ENCODE measurements around the gene KHNYN. TPM values are rescaled to one million over a fixed set of nuclear protein-coding genes. Genes with fewer than 3 reads are reported as not detected.
"Not testable (repeated sequence)": the region's sequence is repeated elsewhere in the genome, so short reads cannot be mapped to it uniquely, and the experiment has no call there.

The KHNYN gene
- total RNA-seq, 2 experiments from 2014 or later: 104 to 105 TPM

DNA sequence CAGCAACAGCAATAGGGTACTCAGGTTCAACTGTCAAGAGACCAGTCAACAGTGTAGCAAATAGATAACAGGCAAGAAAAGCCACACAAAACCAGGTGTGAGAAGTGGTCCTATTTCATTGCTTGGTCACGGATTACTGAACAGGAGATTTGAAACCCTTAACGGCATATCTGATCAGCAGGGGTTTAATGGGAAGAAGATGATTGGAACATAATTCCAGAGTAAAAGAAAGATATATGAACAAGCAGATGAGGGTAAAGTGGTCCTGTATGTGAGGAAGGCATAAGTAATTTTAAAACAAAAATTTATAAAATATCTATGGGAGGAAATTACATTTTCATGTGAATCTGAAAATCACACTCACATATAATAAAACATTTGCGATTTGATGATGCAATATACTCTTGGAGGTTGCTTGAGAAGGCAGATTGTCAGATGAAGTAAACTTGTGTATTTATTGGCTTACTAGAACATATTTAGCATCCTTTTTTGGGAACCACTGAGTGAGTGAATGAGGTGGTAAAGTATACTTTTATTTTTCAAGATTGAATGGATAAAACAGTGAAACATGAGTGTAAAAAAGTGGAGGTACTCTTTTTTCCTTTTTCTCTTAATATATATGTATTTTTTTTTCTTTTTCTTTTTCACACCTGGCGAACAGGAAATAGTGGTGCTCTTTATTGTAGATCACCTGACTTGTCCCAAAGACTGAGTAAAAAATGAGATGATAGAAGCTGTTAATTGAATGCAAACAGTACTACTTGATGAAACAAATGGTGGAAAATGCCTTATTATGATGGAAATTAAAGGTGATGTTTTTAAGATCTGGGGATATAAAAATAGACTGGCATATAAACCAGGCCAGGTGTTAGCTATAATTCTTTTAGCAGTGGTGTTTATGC lies 34.4 kb downstream of the KHNYN start:
- DNase-seq: no peak
- peak overlapping the region; percentile 63 for H3K27ac Mint-ChIP-seq
- no peak for ATAC-seq (ENCODE audit: low read depth)
- peak overlapping the region; percentile 54 for H3K4me3 Mint-ChIP-seq
- peaks cover 7% of the 10 kb centered on the region for H3K9me3 Mint-ChIP-seq
- peaks cover 20% of the 10 kb centered on the region for H3K4me1 Mint-ChIP-seq
- POLR2A ChIA-PET: interaction anchor here (1.3 kb wide), 1 partner anchor 21 kb away, joined by 4 read pairs; the partner anchor contains the start of gene SDR39U1
- no peaks in the 10 kb centered on the region for H3K27me3 Mint-ChIP-seq
- peaks cover 40% of the 10 kb centered on the region for H3K36me3 Mint-ChIP-seq

GRCh38 chr14:24465368-24465767 lies 35.6 kb downstream of the KHNYN start:
- POLR2A ChIA-PET: interaction anchor here (0.7 to 0.8 kb wide), 2 partner anchors 24 to 47 kb away, joined by 3 read pairs; no protein-coding TSS in a partner anchor
- Mint-ChIP-seq H3K27me3 (no peaks in the 10 kb centered on the region), H3K36me3 (peaks cover 39% of the 10 kb centered on the region), H3K9me3 (peaks cover 7% of the 10 kb centered on the region), H3K4me1 (peaks cover 20% of the 10 kb centered on the region), H3K4me3 (peak overlapping the region; percentile 26), H3K27ac (peak overlapping the region; percentile 39)
- ATAC-seq (ENCODE audit: low read depth): peak; percentile 67
- DNase-seq: no peak

- peaks cover 8% of the 10 kb centered on the region for H3K9me3 Mint-ChIP-seq
- POLR2A ChIA-PET: interaction anchor here (0.7 to 0.8 kb wide), 2 partner anchors 24 to 47 kb away, joined by 3 read pairs; no protein-coding TSS in a partner anchor
- no peak for ATAC-seq (ENCODE audit: low read depth)
- H3K4me3 Mint-ChIP-seq: no peak overlapping the region
- H3K27me3 Mint-ChIP-seq: no peaks in the 10 kb centered on the region
- H3K4me1 Mint-ChIP-seq: peaks cover 20% of the 10 kb centered on the region
- DNase-seq: no peak
- no peak overlapping the region for H3K27ac Mint-ChIP-seq
- peaks cover 38% of the 10 kb centered on the region for H3K36me3 Mint-ChIP-seq
Measured at GRCh38 chr14:24465805-24466204, 36.1 kb downstream of the KHNYN start.

DNA sequence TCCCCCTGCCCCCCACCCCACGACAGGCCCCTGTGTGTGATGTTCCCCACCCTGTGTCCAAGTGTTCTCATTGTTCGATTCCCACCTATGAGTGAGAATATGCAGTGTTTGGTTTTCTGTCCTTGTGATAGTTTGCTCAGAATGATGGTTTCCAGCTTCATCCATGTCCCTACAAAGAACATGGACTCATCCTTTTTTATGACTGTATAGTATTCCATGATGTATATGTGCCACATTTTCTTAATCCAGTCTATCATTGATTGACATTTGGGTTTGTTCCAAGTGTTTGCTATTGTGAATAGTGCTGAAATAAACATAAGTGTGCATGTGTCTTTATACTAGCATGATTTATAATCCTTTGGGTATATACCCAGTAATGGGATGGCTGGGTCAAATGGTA lies 40.7 kb downstream of the KHNYN start:
- H3K27ac Mint-ChIP-seq; DNase-seq; H3K4me1 Mint-ChIP-seq; ATAC-seq (ENCODE audit: low read depth); H3K27me3 Mint-ChIP-seq; H3K4me3 Mint-ChIP-seq; POLR2A ChIA-PET; H3K9me3 Mint-ChIP-seq: not testable (repeated sequence)
- peaks cover 26% of the 10 kb centered on the region for H3K36me3 Mint-ChIP-seq

DNA sequence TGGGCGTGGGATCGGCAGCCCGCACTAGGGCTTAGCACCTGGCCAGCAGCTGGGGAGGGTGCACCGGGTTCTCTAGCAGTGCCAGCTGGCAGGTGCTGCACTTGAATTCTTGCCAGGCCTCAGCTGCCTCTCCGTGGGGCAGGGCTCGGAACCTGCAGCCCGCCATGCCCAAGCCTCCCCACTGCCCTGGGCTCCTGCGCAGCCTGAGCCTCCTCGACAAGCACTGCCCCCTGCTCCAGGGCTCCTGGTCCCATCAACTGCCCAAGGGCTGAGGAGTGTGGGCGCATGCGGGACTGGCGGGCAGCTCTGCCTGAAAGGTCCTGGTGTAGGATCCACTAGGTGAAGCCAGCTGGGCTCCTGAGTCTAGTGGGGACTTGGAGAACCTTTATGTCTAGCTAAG lies 43.5 kb downstream of the KHNYN start:
- peaks cover 9% of the 10 kb centered on the region for H3K9me3 Mint-ChIP-seq
- no peak overlapping the region for H3K4me3 Mint-ChIP-seq
- H3K27me3 Mint-ChIP-seq: no peaks in the 10 kb centered on the region
- H3K4me1 Mint-ChIP-seq: peaks cover 8% of the 10 kb centered on the region
- peaks cover 17% of the 10 kb centered on the region for H3K36me3 Mint-ChIP-seq
- POLR2A ChIA-PET: no interaction called here
- DNase-seq (no peak), ATAC-seq (ENCODE audit: low read depth) (no peak)
- no peak overlapping the region for H3K27ac Mint-ChIP-seq

DNA sequence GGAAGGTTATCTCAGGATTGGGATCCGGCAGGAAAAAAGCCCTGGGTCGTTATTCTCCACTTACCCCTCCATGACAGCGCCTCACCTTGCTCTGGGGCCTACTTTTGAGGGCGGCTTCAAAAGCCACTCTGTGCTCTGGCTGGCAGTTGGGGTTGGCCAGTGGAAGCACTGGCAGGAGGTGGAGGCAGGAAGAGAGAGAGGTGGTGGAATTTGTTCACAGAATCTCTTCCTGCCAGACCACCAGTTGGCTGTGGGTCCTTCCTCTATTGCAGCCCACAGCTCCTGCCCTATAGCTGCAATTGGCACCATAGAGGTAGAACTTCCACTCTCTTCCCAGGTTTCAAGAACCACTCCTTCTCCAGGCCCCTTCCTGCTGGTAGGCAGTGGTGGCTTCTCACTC lies 45.5 kb downstream of the KHNYN start:
- H3K9me3 Mint-ChIP-seq: peaks cover 11% of the 10 kb centered on the region
- H3K27me3 Mint-ChIP-seq: no peaks in the 10 kb centered on the region
- H3K27ac Mint-ChIP-seq: no peak overlapping the region
- peaks cover 23% of the 10 kb centered on the region for H3K36me3 Mint-ChIP-seq
- ATAC-seq (ENCODE audit: low read depth) (no peak), DNase-seq (no peak)
- H3K4me1 Mint-ChIP-seq: peaks cover 8% of the 10 kb centered on the region
- H3K4me3 Mint-ChIP-seq: no peak overlapping the region
- POLR2A ChIA-PET: interaction anchor here (1.1 kb wide), 1 partner anchor 199 kb away, joined by 3 read pairs; no protein-coding TSS in a partner anchor

DNA sequence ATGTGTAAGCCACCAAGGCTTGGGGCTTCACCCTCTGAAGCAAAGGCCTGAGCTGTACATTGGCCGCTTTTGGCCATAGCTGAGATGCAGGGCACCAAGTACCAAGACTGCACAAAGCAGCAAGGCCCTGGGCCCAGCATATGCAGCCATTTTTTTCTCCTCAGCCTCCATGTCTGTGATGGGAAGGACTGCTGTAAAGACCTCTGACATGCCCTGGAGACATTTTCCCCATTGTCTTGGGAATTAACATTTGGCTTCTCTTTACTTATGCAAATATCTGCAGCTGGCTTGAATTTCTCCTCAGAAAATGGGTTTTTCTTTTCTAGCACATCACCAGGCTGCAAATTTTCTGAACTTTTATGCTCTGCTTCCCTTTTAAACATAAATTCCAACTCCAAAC lies 50.2 kb downstream of the KHNYN start:
- ATAC-seq (ENCODE audit: low read depth); H3K27me3 Mint-ChIP-seq; H3K27ac Mint-ChIP-seq; H3K4me3 Mint-ChIP-seq; H3K9me3 Mint-ChIP-seq; DNase-seq; POLR2A ChIA-PET: not testable (repeated sequence)
- Mint-ChIP-seq H3K4me1 (peaks cover 34% of the 10 kb centered on the region), H3K36me3 (peaks cover 11% of the 10 kb centered on the region)

- Mint-ChIP-seq H3K4me1 (peaks cover 30% of the 10 kb centered on the region), H3K36me3 (peaks cover 11% of the 10 kb centered on the region), H3K27ac (peak overlapping the region; percentile 87), H3K4me3 (peak overlapping the region; percentile 79), H3K9me3 (peaks cover 6% of the 10 kb centered on the region), H3K27me3 (no peaks in the 10 kb centered on the region)
- POLR2A ChIA-PET: interaction anchor here (1.1 to 1.5 kb wide), 4 partner anchors 39 to 211 kb away, joined by 3 to 4 read pairs (median 4); partner anchors contain the start of genes GZMB and SDR39U1
- DNase-seq (peak; percentile 71), ATAC-seq (ENCODE audit: low read depth) (peak; percentile 71)
Measured at GRCh38 chr14:24481622-24482324, 52.0 kb downstream of the KHNYN start.

DNA sequence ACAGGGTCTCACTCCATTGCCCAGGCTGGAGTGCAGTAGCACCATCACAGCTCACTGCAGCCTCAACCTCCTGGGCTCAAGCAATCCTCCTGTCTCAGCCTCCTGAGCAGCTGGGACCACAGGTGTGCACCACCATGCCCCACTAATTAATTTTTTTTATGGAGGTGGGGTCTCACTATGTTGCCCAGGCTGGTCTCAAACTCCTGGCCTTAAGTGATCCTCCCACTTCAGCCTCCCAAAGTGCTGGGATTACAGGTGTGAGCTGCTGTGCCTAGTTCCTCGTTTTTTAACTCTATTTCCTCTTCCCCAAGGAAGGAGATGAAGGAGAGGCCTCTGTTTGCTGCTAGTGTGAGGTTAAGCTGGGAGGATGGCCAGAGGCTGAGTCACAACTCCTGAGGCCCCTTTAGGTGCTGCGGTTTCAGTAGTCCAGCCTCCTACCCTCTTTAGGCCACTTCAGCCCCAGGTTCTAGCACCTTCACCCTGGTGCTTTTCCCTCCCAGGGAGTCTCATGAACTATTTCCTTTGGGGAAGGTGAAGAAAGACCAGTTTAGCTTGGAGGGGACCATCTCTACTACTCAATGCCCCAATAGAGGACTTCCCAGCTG lies 53.0 kb downstream of the KHNYN start:
- Mint-ChIP-seq H3K4me1 (peaks cover 30% of the 10 kb centered on the region), H3K27ac (peak overlapping the region; percentile 76), H3K36me3 (peaks cover 11% of the 10 kb centered on the region)
- not testable (repeated sequence) for H3K27me3 Mint-ChIP-seq; H3K9me3 Mint-ChIP-seq; H3K4me3 Mint-ChIP-seq; DNase-seq; ATAC-seq (ENCODE audit: low read depth)
- POLR2A ChIA-PET: interaction anchor here (0.6 to 2.1 kb wide), 5 partner anchors 27 to 151 kb away, joined by 4 to 10 read pairs (median 5); partner anchors contain the start of genes GZMB, GZMH, KHNYN and SDR39U1

GRCh38 chr14:24483604-24484252 lies 54.0 kb downstream of the KHNYN start:
- Mint-ChIP-seq H3K27me3 (no peaks in the 10 kb centered on the region), H3K36me3 (peaks cover 4% of the 10 kb centered on the region), H3K27ac (peak overlapping the region; percentile 76), H3K9me3 (peaks cover under 1% of the 10 kb centered on the region), H3K4me3 (peak overlapping the region; percentile 56), H3K4me1 (peaks cover 27% of the 10 kb centered on the region)
- peak; percentile 77 for ATAC-seq (ENCODE audit: low read depth)
- POLR2A ChIA-PET: interaction anchor here (0.6 to 2.1 kb wide), 8 partner anchors 21 to 150 kb away, joined by 3 to 10 read pairs (median 5); partner anchors contain the start of genes GZMB, GZMH and KHNYN
- DNase-seq: no peak

All from activated naive CD8-positive, alpha-beta T cell treated with anti-CD3 and anti-CD28 coated beads, Interleukin-2, amount 10 ng/mL, durations not matched to agents 7 days and 5 days (primary cell).